EL (cell line): ENCODE results near the gene DNA2.
"Not testable (repeated sequence)": the region's sequence is repeated elsewhere in the genome, so short reads cannot be mapped to it uniquely, and the experiment has no call there.

Experiments used
- DNase-seq: peaks from one replicate; pipeline ENCODE4 v3.0.0-alpha.2; 2016

The DNA2 gene, protein sequence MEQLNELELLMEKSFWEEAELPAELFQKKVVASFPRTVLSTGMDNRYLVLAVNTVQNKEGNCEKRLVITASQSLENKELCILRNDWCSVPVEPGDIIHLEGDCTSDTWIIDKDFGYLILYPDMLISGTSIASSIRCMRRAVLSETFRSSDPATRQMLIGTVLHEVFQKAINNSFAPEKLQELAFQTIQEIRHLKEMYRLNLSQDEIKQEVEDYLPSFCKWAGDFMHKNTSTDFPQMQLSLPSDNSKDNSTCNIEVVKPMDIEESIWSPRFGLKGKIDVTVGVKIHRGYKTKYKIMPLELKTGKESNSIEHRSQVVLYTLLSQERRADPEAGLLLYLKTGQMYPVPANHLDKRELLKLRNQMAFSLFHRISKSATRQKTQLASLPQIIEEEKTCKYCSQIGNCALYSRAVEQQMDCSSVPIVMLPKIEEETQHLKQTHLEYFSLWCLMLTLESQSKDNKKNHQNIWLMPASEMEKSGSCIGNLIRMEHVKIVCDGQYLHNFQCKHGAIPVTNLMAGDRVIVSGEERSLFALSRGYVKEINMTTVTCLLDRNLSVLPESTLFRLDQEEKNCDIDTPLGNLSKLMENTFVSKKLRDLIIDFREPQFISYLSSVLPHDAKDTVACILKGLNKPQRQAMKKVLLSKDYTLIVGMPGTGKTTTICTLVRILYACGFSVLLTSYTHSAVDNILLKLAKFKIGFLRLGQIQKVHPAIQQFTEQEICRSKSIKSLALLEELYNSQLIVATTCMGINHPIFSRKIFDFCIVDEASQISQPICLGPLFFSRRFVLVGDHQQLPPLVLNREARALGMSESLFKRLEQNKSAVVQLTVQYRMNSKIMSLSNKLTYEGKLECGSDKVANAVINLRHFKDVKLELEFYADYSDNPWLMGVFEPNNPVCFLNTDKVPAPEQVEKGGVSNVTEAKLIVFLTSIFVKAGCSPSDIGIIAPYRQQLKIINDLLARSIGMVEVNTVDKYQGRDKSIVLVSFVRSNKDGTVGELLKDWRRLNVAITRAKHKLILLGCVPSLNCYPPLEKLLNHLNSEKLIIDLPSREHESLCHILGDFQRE

DNA sequence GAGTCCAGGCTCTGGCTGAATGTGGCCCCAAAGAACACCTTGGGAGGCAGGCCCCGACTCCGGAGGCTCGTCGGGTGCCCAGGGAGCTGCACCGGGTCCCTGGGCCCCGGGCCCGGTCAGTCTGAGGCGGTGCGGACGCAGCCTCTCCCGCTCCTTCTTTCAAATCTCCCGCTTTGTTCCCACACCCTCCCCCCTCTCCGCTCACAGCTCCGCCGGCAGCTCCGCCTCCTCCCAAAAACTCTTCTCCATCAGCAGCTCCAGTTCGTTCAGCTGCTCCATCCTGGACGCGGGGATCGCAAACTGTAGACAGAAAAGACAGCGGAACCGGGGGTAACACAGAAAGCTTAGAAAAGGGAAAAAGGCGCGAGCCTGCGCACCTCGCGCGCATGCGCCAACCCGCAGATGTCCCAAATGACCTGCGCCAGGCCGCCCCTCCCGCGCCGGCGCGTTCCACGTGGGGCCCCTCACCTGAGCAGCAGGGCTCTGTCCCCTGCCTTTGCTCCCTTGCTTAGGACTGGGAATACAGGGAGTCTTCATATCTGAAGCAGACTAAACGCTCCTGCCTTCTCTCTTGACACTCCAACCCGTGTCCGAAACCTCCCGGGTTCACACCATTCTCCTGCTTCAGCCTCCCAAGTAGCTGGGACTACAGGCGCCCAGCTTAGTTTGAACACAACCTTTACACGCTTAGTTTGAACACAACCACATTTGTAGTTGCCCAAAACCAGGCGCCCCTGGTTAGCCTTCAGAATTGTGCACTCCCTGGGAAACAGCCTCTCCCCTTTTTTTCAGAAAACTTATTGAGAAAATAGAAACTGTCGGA is at the start of gene DNA2:
Gene DNA2, minus strand, starts transcription at position 388 of the 823 bp plus-strand sequence. Its CDS starts 109 bp downstream, at position 279.
- DNase-seq: peak; percentile 83

DNA sequence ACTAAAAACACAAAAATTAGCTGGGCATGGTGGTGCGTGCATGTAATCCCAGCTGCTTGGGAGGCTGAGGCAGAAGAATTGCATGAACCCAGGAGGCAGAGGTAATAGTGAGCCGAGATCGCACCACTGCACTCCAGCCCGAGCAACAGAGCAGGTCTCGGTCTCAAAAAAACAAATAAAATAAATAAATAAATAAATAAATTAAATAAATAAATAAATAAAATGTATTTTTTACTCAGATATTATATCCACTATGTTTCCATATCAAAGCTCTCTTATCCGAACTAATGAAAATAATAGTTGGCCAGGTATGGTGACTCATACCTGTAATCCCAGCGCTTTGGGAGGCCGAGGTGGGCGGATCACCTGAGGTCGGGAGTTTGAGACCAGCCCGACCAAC is 46.8 kb upstream of the DNA2 start:
- DNase-seq: not testable (repeated sequence)

DNA sequence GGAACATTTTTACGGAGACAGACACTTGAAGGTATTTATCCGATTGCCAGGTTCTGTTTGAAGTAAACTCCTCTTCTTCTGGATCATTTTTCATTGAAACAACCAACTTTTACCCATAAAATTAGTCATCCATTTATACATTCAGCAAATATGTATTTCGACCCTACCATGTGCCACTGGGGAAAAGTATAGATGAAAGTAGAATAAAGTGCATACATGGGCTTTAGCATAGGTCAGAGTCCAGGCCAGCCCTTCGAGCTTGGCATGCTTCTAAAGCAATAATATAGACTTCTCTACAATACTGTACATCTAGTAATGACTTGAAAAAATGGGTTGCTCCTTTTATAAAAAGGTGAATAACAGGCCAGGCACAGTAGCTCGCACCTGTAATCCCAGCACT is 45.4 kb upstream of the DNA2 start:
- DNase-seq: peak; percentile 5

DNA sequence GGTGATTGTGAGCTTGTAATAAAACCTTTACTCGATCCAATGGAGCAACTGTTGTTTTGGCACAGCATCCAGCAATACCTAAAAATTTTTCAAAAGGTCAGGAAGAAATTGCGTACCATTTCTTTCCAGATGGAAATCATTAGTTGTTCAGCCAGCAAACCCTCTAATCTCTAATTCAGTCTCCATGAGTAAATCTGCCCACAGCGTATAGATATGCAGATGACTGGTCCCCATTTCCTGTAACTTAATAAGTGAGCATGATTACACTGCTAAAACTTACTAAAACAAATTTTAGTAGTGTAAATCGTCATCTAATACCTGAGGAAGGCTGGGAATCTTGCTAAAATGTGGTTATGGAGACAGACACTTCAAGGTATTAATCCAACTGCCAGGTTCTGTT is 45.0 kb upstream of the DNA2 start:
- peak; percentile 62 for DNase-seq

DNA sequence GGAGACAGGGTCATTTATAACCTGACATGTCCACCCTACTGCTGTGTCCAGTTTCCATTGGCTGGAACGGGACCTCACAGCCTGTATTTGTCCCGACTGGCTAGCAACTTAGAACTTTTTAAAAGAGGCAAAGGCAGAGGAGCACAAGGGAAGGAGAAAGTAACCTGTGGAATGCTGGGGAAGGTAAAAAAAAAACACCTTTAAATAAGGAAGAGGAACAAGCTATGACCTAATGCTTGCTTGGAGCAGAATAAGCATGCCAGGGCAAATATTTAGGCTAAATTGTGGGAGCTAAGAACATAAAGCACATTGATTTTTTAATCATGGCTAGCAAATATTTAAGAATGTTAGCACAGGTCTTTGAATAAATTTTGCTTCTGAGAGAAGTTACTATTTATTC is 44.4 kb upstream of the DNA2 start:
- DNase-seq: not testable (repeated sequence)

DNA sequence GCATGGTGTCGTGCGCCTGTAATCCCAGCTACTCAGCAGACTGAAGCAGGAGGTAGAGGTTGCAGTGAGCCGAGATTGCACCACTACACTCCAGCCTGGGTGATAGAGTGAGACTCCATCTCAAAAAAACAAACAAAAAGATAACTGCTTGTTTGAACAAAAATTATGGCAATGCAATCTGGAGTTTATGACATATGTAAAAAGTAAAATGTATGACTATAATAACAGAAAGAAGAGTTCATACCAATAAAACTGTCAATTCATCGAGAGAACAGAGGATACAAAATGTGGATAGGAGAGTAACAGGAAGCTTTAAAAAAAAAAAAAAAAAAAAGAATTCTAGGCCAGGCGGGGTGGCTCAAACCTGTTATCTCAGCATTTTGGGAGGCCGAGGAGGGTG is 36.3 kb upstream of the DNA2 start:
- no peak for DNase-seq

DNA sequence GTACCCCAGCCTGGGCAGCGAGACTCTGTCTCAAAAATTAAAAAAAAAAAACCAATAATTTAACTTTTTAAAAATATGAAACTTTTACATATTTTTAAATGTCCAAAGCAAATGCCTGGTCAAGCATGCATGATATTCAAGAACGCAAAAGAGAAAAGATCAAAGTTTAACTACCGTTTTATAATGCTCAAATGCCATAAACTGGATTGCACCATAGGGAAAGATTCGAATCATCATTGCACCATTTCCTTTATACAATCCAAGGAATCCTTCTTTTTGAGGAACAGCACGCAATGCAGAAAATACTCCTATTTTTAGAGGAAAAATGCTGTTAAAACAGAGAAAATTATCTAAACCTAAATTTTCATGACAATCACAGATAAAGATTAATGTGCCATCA is 34.6 kb upstream of the DNA2 start:
- no peak for DNase-seq

DNA sequence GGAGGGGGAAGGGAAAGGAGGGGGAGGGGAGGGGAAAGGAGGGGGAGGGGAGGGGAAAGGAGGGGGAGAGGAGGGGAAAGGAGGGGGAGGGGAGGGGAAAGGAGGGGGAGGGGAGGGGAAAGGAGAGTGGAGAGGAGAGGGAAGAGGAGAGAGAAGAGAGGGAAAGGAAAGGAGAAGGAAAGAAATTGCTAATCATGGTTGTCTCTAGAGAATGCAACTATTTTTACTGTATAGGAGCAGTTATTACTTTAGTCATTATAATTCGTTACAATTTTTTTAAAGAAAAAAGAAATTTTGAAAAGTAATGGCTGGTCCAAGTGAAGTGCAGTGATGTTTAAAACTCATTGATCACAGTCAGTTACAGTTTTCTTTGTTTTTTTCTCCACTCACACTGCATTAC is 31.1 kb upstream of the DNA2 start:
- DNase-seq: no peak

DNA sequence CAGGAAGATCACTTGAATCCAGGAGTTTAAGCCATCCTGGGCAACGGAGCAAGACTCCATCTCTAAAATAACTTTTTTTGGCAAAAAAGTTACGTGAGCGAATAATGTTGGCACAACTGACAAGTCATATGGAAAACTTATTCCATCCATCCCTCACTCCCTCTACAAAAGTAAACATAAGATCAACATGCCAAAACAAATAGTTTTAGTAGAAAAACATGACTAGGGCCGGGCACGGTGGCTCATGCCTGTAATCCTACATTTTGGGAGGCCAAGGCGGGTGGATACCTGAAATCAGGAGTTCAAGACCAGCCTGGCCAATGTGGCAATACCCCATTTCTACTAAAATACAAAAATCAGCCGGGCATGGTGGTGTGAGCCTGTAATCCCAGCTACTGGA is 29.9 kb upstream of the DNA2 start:
- no peak for DNase-seq

DNA sequence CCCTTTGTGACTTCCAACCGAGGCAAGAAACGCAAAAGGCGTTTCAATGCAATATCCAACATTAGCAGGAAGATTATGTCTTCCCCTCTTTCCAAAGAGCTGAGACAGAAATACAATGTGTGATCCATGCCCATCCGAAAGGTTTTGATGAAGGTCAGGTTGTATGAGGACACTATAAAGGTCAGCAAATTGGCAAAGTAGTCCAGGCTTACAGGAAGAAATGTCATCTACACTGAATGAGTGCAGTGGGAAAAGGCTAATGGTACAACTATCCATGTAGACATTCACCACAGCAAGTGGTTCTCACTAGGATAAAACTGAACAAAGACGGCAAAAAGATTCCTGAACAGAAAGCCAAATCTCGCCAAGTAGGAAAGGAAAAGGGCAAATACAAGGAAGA is 27.8 kb upstream of the DNA2 start:
- DNase-seq: no peak

DNA sequence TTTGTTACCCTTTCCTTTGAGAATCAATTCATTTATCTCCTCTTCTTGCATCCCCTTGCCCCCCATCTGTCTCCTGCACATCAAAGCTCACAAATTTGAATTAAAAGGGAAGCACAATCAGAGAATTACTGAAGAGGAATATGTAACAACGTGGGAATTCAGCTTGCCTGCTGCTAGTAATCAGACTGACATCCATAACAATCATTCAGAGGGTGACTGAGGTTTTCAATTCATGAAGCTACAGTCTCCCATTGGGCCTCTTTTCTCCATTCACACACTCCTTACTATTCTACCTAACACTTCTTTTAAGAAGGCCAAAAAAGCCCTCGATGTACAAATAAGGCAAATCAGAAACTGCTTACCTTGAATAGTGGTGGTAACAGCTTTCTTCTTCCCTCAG is 24.3 kb upstream of the DNA2 start:
- no peak for DNase-seq

DNA sequence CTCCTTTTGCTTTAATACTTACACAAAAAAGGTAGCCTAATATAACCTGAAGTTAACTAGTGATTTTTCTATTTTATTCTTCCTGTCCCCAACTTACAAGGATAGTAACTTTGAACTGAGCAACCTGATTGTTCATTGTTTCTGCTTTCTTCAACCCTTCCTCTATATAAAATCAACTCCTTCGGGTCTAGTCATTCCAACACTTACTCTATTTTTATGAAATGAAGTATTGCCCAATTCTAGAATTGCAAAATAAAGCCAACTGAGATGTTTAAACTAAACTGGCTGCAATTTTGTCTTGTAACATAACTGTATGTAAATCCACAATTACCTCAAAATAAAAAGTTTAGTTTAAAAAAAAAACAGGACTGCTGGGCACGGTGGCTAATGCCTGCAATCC is 20.3 kb upstream of the DNA2 start:
- DNase-seq: no peak

DNA sequence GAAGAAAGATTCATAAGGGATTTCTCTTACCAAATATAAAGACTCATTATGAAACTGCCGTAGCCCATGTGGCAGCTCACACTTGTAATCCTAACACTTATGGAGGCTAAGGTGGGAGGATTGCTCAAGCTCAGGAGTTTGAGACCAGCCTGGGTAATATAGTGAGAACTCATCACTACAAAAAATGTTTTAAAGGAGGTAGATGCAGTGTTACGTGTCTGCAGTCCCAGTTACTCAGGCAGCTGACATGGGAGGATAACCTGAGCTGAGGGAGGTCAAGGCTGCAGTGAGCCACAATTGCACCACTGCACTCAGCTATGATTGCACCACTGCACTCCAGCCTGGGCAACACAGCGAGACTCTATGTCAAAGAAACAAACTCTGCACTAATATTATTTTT is 18.1 kb upstream of the DNA2 start:
- no peak for DNase-seq

DNA sequence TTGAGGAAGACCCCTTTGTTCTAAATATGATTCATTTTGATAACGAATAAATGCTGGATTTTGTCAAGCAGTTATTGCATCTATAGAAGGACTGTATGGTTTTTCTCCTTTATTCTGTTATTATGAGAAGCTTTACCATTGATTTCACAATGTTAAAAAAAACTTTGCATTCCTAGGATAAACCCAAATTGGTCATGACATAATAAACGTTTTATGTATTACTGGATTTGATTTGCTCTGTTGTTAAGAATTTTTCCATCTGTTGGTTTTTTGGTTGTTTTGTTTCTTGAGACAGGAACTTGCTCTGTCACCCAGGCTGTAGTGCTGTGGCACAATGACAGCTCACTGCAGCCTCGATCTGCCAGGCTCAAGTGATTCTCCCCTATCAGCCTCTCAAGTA is 2.2 kb upstream of the DNA2 start:
- no peak for DNase-seq

DNA sequence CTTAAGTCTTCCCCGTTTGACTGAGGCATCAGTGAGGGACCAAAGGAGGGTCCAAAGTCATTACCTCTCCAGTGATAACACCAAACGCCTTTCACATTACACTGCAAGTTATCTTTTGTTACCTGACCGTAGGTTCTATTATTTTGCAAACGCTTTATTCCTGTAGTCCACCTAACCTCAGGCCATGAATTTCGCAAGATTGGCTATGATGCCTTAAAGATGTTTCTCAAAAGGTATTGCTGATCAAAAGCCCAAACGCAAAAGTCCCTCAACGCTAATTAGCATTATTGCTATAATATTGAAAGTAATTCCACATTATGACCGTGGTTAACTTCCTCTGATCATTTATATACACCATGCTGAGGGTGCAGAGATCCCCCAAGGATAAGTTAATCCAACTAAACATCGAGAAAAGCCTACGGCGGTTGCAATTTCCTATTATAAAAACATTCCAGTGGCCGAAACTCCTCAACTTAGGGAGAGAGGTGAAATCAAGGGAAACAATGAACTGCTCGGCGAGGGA is 649 bp downstream of the DNA2 start:
- peak; percentile 18 for DNase-seq

DNA sequence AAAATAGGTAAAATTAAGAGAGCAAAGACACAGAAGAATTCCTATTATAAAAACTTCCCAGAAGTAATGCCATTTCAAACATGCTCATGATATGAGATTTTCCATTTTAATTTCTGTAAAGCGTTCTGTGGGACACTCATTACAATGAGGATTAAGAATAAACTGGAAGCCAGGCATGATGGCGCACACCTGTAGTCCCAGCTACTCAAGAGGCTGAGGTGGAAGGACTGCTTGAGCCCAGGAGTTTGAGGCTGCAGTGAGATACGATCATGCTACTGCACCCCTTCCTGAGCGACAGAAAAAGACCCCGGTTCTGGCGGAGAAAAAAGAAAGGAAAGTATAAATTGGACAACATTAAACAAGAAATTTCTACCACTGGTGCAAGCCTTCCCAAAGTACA is 1.5 kb downstream of the DNA2 start:
- DNase-seq: no peak

DNA sequence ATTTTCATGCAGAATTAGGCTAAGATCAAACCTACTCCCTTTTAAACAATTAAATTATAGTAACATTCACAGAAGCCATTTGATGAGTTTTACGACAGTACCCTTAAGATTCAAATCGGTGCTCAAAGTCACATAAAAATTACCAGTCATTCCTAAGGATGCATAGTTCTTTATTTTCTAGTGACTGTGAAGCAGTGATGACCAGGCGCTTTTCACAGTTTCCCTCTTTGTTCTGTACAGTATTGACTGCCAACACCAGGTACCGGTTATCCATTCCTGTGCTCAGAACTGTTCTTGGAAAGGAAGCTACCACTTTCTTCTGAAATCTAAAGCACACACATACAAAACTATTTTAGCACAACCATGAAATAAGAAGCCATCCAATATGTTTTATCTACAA is 1.9 kb downstream of the DNA2 start:
- DNase-seq: no peak

DNA sequence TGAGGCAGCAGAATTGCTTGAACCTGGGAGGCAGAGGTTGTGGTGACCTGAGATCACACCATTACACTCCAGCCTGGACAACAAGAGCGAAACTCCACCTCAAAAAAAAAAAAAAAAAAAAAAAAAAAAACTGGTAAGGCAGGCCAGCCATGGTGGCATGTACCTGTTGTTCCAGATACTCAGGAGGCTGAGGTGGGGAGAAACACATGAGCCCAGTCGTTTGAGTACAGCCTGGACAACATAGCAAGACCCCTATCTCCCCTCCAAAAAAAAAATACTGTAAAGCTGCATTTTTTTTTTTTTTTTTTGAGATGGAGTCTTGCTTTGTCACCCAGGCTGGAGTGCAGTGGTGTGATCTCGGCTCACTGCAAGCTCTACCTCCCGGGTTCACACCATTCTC is 7.0 kb downstream of the DNA2 start:
- not testable (repeated sequence) for DNase-seq

DNA sequence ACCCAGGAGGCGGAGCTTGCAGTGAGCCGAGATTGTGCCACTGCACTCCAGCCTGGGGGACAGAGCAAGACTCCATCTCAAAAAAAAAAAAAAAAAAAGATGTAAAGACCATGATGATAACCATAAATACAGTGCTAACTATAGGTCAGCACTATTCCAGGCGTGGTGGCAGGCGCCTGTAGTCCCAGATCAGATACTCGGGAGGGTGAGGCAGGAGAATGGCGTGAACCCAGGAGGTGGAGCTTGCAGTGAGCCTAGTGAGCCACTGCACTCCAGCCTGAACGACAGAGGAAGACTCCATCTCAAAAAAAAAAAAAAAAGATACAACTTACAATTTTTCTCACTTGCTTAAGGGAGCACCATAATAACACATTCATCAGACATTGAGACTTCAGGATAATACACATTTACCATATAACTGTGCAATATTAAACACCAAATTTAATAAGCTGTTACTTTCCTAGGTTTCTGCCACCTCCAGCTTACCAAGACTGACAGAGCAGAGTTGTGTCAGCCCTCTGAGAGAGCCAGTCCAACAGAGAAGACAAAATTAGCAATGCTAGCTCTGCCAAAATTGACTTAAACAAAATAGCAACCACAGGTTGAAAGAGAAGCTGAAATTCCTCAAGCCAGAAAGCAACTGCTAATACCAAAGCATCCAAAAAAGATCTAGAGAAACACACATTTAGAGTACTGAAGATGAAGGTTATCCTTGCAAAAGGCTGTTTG is 8.2 kb downstream of the DNA2 start:
- DNase-seq: no peak

DNA sequence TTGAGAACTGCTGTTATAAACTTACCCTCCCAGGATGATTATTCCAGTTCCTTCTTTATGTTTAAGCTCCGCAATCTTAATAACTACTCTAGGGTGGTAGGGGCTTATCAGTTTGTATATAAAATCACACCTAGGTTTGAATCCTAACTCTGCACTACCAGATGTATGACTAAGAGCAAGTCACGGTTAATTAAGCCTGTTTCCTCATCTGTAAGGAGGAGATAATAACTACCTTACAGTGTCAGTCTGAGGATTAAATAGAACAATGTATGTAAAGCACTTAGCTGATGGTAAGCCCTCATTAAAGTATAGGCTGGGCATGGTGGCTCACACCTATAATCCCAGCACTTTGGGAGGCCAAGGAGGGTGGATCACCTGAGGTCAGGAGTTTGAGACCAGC is 9.2 kb downstream of the DNA2 start:
- DNase-seq: no peak

DNA sequence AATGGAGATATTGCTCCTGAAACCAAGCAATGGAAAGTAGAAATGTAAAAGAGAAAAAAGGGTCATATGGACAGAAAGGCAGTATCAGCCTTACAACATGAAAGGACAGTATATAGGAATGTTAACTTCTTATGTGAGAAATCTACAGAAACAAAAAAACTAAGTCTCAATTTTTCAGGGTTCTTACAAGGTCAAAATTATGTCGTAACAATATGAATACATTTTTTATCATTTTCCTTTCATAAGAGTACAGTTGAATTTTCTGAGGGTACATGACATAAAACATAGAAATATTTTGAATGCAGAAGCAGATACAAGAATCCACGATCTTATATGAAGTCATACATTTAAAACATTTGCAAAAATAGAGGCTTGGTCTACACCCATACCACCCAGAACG is 10.7 kb downstream of the DNA2 start:
- no peak for DNase-seq

DNA sequence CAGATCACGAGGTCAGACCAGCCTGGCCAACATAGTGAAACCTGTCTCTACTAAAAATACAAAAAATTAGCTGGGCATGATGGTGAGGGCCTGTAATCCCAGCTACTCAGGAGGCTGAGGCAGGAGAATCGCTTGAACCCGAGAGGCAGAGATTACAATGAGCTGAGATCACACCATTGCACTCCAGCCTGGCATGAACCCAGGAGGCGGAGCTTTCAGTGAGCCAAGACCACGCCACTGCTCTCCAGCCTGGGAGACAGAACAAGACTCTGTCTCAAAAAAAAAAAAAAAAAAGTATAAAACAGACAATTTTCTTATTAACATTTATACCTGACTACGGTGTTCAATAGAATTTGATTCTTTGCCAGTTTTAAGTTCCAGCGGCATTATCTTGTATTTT is 22.1 kb downstream of the DNA2 start:
- peak; percentile 84 for DNase-seq
